DND-41 (cell line): ENCODE data around the gene BAIAP2.

Source experiments
- ATAC-seq: fragments of 200-7000 bp; cut with Tn5 transposase; 3 replicates; pipeline ENCODE4 v1.9.1; 2021; ENCODE audit warnings: low read depth; ENCODE audit not compliant: insufficient read depth
- DNase-seq: peaks from one replicate; pipeline ENCODE4 v3.0.0-alpha.2; 2020
- H2AFZ ChIP-seq: 2 replicates; pipeline ENCODE4 v1.6.0; 2012; ENCODE audit warnings: low read depth, low read length
- H3K27ac ChIP-seq: 2 replicates; pipeline ENCODE4 v1.5.1; 2012; ENCODE audit warnings: low read length, inconsistent platforms
- H3K27me3 ChIP-seq: fragments of 200-600 bp; sonication (generic); 2 replicates; pipeline ENCODE4 v1.6.0; 2012; ENCODE audit warnings: low read length, mild to moderate bottlenecking, inconsistent platforms; ENCODE audit not compliant: insufficient read depth, poor library complexity
- H3K36me3 ChIP-seq: 2 replicates; pipeline ENCODE4 v1.5.1; 2012; ENCODE audit warnings: low read length, inconsistent platforms; ENCODE audit not compliant: insufficient read depth
- H3K4me1 ChIP-seq: 2 replicates; pipeline ENCODE4 v1.5.1; 2012; ENCODE audit warnings: mild to moderate bottlenecking, low read length; ENCODE audit not compliant: insufficient read depth
- H3K4me2 ChIP-seq: 2 replicates; pipeline ENCODE4 v1.6.0; 2012; ENCODE audit warnings: mild to moderate bottlenecking, moderate library complexity, low read length, inconsistent platforms; ENCODE audit not compliant: insufficient read depth
- H3K4me3 ChIP-seq, 2 experiments: fragments of 200-600 bp in 1 of 2; shearing (Covaris generic) in 1 of 2; 2 replicates each; pipeline ENCODE4 v1.5.1; 2012 to 2016; ENCODE audit warnings: inconsistent platforms in 2 of 2, low read length in 2 of 2, mild to moderate bottlenecking in 2 of 2, low read depth in 1 of 2, moderate library complexity in 1 of 2
- H3K79me2 ChIP-seq: 2 replicates; pipeline ENCODE4 v1.6.0; 2012; ENCODE audit warnings: low read length, inconsistent platforms; ENCODE audit not compliant: insufficient read depth
- H3K9ac ChIP-seq: 2 replicates; pipeline ENCODE4 v1.6.0; 2012; ENCODE audit warnings: low read depth, mild to moderate bottlenecking, inconsistent platforms, low read length, moderate library complexity
- H3K9me3 ChIP-seq: 2 replicates; pipeline ENCODE4 v1.5.1; 2012; ENCODE audit warnings: low read length, moderate library complexity, mild to moderate bottlenecking, inconsistent platforms; ENCODE audit not compliant: insufficient read depth, severe bottlenecking
- H4K20me1 ChIP-seq: 2 replicates; pipeline ENCODE4 v1.6.0; 2012; ENCODE audit warnings: low read length; ENCODE audit not compliant: insufficient read depth
- EZH2 ChIP-seq: IDR thresholded peaks from 3 replicates; pipeline ENCODE4 v1.6.1; 2012; ENCODE audit warnings: borderline replicate concordance, low read depth, mild to moderate bottlenecking, moderate library complexity, low read length, inconsistent platforms; ENCODE audit not compliant: severe bottlenecking
- TF ChIP-seq, protein P1 (sequence below): IDR thresholded peaks from 2 replicates; pipeline ENCODE4 v1.5.1; 2012; ENCODE audit warnings: borderline replicate concordance, low read length, moderate library complexity, mild to moderate bottlenecking; ENCODE audit not compliant: poor library complexity, severe bottlenecking; ENCODE audit errors: extremely low read depth

The BAIAP2 gene

GRCh38 chr17:81125573-81126081 is 90.7 kb downstream of the BAIAP2 start:
- no peak for DNase-seq
- no peak overlapping the region for H3K4me2 ChIP-seq

GRCh38 chr17:81126281-81127132 is 91.6 kb downstream of the BAIAP2 start:
- TF ChIP-seq EZH2, result no peak
- TF ChIP-seq, protein P1, sequence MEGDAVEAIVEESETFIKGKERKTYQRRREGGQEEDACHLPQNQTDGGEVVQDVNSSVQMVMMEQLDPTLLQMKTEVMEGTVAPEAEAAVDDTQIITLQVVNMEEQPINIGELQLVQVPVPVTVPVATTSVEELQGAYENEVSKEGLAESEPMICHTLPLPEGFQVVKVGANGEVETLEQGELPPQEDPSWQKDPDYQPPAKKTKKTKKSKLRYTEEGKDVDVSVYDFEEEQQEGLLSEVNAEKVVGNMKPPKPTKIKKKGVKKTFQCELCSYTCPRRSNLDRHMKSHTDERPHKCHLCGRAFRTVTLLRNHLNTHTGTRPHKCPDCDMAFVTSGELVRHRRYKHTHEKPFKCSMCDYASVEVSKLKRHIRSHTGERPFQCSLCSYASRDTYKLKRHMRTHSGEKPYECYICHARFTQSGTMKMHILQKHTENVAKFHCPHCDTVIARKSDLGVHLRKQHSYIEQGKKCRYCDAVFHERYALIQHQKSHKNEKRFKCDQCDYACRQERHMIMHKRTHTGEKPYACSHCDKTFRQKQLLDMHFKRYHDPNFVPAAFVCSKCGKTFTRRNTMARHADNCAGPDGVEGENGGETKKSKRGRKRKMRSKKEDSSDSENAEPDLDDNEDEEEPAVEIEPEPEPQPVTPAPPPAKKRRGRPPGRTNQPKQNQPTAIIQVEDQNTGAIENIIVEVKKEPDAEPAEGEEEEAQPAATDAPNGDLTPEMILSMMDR, result no peak
- H3K36me3 ChIP-seq, result no peaks in the 10 kb centered on the region
- H3K9me3 ChIP-seq, result no peaks in the 10 kb centered on the region
- peaks cover 4% of the 10 kb centered on the region for H3K27me3 ChIP-seq
- no peaks in the 10 kb centered on the region for H3K4me1 ChIP-seq
- no peaks in the 10 kb centered on the region for H3K79me2 ChIP-seq
- no peak overlapping the region for H3K27ac ChIP-seq
- no peak overlapping the region for H3K9ac ChIP-seq
- no peak for DNase-seq
- peaks cover 6% of the 10 kb centered on the region for H4K20me1 ChIP-seq
- H2AFZ ChIP-seq, result no peak overlapping the region
- no peak for ATAC-seq
- H3K4me2 ChIP-seq, result no peak overlapping the region
- H3K4me3 ChIP-seq, result no peak overlapping the region

More at GRCh38 chr17:81125573-81126081, 90.7 kb downstream of the BAIAP2 start:
- H3K4me3 ChIP-seq, result no peak overlapping the region
- peaks cover 4% of the 10 kb centered on the region for H3K27me3 ChIP-seq
- no peak for TF ChIP-seq EZH2
- TF ChIP-seq, protein P1, result no peak
- ATAC-seq, result no peak
- H3K9ac ChIP-seq, result no peak overlapping the region
- H3K4me1 ChIP-seq, result no peaks in the 10 kb centered on the region
- no peak overlapping the region for H3K27ac ChIP-seq
- no peak overlapping the region for H2AFZ ChIP-seq
- H3K79me2 ChIP-seq, result no peaks in the 10 kb centered on the region
- H3K9me3 ChIP-seq, result no peaks in the 10 kb centered on the region
- peaks cover 6% of the 10 kb centered on the region for H4K20me1 ChIP-seq
- no peaks in the 10 kb centered on the region for H3K36me3 ChIP-seq

GRCh38 chr17:81127133-81127455 is 92.1 kb downstream of the BAIAP2 start:
- Histone ChIP-seq H2AFZ (no peak overlapping the region), H3K27me3 (peaks cover 4% of the 10 kb centered on the region), H4K20me1 (peaks cover 6% of the 10 kb centered on the region), H3K4me1 (no peaks in the 10 kb centered on the region), H3K4me3 (no peak overlapping the region), H3K79me2 (no peaks in the 10 kb centered on the region), H3K27ac (no peak overlapping the region), H3K9ac (no peak overlapping the region), H3K36me3 (no peaks in the 10 kb centered on the region), H3K9me3 (no peaks in the 10 kb centered on the region), H3K4me2 (no peak overlapping the region)
- DNase-seq (no peak), ATAC-seq (no peak)
- TF ChIP-seq, protein P1, result no peak
- no peak for TF ChIP-seq EZH2
